NCI-H1694 (cell line): ENCODE results near the gene KRT7.
"Not testable (repeated sequence)": the region's sequence is repeated elsewhere in the genome, so short reads cannot be mapped to it uniquely, and the experiment has no call there.

Experiments
- DNase-seq: peaks from one replicate; lab custom pipeline; 2025; lab: John Stamatoyannopoulos, UW

KRT7 gene

DNA sequence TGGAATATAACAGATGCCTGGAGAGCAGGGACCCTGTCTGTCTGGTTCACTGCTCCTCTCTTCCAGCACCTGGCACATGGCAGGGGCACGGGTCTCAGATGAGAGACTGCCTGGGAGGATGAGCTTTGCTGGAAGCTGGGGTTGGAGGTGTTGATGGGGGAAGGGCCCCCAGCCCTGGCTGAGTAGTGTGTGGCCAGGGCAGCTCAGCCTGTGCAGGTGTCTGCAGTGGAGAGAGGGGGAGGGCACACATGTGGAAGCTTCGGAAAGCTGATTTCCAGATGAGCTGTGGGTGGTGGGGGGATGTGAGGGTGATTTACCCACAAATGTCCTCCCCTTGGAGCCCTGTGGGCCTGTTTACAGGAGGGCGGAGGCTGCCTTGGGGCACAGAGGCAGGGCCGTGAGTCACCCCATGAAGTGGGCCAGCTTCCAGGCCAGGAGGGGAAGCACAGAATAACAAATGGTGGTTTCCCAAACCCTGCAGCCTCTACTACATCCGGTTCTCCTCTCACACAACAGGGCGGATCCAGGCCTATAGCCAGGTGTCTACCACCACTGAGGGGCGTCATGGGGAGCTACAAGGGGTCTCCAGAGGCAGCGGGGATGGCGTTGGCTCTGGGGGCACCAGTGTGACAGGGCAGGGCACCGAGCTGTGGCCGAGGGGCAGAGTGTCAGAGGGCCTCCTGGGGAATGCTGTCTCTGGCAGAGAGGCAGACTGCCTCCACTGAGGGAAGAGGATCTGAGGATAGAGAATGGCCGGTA is 11.0 kb downstream of the KRT7 start:
- DNase-seq = peak; percentile 44

GRCh38 chr12:52244615-52244994 is 11.6 kb downstream of the KRT7 start:
- no peak for DNase-seq

GRCh38 chr12:52245259-52245961 is 12.4 kb downstream of the KRT7 start:
- DNase-seq = no peak

DNA sequence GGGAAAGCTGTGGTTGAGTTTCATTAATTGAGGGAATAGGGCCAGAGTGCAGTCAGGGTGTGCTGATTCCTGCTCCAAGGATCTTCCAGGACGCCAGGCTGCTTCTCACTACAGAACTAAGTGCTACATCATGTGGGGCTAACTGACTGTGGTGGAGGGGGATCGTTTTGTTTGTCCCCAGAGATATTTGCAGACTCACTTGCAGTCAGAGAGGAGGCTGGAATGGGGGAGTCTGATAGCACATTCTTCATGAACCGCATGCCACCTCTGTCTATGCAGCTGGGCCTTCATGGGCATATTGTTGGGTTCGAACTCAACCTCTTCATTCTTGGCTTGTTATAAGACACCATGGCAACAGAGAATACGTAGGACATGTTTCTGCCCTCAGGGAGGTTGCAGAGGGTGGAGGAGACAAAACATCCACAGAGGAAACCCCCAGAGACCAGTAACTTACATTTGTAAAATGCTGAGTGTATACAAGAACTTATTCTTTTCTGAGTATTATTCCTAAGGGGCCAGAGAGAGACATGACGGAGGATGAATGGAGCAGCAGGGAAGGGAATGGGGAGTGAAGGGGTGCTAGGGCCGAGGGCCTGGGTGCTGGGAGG is 13.0 kb downstream of the KRT7 start:
- no peak for DNase-seq

- DNase-seq = peak; percentile 64
Observed at GRCh38 chr12:52246720-52247621, 13.9 kb downstream of the KRT7 start.

- DNase-seq = no peak
Observed at GRCh38 chr12:52247622-52248540, 14.8 kb downstream of the KRT7 start.

- no peak for DNase-seq
Observed at GRCh38 chr12:52248541-52249461, 15.8 kb downstream of the KRT7 start.

- DNase-seq = no peak
Observed at GRCh38 chr12:52249511-52250047, 16.5 kb downstream of the KRT7 start.

DNA sequence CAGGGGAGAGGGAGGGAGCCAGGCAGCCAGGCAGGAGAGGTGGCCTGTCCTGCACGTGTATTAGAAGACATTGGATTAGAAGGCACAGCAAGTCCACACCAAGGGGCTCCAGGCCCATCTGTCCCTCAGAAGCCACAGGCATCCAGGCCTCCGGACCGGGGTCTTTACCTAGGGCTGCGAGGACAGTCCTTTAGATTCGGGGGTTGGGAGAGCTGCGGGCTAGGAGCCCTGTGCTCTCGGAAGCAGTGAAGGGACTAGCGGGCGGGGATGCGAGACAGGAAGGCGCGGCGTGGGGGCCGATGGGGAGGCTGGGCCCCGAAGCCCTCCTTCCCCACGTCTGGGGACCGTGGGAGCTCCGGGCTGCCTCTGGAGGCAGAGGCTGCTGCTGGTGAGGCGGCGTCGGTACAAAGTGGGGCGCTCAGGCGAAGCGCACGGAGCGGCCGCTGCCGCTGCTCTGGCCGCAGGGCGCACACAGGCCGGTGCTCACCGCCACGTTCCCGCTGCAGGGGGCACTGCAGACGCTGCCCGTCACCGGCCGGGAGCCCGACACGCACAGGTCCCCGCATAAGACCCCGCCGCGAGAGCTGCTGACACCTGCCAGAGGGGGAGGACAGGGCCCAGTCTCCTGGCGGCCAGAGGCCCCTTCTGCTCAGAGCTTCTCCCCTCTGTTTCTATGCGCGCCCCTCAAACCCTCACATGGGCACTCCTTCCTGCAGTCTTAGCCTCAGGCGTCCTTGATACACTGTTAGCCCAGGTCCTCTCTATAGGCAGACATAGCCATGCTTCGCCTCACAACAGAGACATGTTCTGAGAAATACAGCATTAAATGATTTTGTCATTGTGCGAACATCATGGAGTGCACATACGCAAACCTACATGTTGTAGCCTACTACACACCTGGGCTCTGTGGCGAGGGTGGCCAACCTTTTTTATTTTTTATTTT is 17.3 kb downstream of the KRT7 start:
- no peak for DNase-seq

- no peak for DNase-seq
Observed at GRCh38 chr12:52251367-52252051, 18.5 kb downstream of the KRT7 start.

DNA sequence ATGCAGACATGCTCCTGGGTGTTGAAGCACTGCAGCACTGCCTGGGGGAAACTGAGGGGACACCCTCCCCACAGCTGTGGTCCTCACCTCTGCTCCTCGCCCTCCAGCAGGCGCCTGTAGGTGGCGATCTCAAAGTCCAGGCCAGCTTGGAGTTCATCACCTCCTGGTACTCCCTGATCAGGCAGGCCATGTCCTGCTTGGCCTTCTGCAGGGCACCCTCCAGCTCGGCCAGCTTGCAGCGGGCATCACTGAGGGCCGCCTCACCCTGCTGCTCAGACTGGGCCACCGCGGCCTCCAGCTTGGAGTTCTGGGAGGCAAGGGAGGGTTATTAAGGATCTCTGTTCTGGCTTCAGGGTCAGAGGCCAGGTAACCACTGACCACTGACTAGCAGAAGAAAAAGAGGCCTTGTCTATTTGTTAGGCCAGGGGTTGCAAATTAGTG is 19.2 kb downstream of the KRT7 start:
- not testable (repeated sequence) for DNase-seq

DNA sequence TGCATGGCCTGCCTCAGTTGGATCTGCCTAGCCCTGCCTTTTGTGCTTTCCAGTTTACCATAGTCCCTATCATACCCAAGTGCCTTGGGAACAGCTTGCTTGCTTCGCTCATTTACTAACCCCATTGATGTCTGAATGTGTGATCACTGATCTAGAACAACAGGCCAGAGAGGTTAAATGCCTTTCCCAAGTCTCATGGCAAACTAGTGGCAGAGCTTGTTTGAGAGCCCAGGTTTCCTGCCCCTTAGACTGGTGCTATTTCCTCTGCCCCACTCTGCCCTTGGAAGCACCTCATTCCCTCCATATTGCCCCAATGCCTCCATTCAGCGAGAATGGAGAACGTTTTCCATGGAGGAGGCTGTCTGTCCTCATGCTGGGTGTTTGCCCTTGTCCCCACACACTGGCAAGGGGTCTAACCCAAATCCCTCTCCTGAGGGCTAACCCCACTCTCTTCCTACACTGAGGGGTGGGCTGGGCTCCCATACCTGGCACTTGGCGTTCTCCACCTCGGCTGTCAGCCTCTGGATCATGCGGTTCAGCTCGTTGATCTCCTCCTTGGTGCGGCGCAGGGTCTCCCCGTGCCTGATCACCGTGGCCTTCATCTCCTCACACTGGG is 19.8 kb downstream of the KRT7 start:
- DNase-seq = no peak

DNA sequence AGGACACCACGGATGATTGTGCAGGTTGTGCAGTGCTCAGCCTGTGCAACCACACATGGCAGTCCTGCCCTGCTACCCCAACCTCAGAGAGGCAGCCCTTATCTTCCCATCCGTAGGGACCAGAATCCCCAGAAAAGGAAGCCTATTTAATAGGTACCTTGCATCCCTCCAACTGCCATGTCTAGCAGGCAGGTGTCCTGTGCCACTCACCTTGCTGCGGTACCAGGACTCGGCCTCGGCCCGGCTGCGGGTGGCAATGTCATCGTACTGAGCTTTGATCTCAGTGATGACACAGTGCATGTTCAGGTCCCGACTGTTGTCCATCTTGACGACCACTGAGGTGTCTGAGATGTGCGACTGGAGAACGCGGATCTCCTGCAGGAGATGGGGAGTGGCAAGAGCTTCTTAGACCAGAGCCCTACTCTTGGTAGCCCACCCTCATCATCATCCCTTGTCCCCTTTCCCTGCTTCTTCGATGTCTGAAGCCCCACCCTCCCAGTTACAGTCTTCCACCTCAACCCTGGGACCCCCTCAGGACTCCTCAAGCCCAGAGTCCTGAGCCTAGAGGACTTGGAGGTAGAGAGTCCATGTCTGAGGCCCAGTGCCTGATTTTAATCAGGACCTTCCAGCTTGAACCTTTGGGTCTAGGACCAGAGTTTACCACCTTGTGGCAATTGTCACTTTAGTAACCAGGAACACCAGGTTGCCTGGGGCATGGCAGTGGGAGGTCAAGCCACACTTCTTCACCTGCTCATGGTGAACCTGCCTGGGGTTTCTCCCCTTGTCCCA is 20.5 kb downstream of the KRT7 start:
- DNase-seq = no peak

DNA sequence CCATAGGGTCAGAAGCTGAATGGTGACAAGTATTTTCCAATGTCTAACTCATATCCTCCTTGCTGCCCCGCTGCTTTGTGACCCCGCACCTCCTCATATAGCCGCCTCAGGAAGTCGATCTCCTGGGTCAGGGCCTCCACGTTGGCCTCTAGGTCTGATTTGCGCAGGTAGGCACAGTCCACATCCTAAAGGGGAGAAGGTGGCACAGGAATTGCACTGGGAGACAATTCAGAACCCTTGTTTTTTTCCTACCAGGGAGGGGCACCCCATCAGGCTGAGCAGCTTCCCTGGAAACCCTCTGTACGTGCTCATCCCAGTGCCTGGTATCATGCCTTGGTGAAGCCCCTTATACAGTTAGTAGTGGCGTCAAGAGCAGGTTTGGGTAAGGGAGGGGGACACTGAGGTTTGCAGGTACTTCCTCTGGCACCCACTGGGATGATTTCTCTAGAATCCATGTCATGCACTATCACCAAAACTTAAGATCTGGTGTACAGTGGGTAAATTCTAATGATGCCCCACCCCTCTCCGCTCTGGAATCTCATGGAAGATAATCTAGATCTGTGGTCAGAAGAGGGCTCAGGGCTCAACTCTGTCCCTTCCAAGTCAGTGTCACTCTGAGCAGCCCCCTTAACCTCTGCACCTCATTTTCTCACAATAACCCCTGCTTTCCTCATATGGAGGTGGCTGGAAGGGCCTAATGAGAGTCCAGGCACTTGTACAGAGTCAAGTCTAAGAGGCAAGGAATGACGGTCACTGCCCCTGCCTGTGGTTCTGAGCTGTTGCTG is 21.3 kb downstream of the KRT7 start:
- DNase-seq = no peak

GRCh38 chr12:52254965-52255751 is 22.1 kb downstream of the KRT7 start:
- DNase-seq = no peak
